Testis (tissue), 2 donors: ENCODE measurements around the gene GBX1.

ENCODE experiments used
- POLR2A ChIP-seq: fragments of 450-650 bp; IDR thresholded peaks from one replicate; pipeline ENCODE4 v1.6.1; 2017; ENCODE audit warnings: antibody characterized with exemption, mild to moderate bottlenecking, moderate library complexity
- TF ChIP-seq, protein P1 (sequence below), 3 experiments: fragments of 450-650 bp in 2 of 3; fragments of 200-600 bp in 1 of 3; sonication (generic) in 1 of 3; IDR thresholded peaks; one replicate each; pipeline ENCODE4 v1.5.1; 2016 to 2019; ENCODE audit warnings: antibody characterized with exemption in 3 of 3, mild to moderate bottlenecking in 2 of 3, moderate library complexity in 1 of 3

DNA sequence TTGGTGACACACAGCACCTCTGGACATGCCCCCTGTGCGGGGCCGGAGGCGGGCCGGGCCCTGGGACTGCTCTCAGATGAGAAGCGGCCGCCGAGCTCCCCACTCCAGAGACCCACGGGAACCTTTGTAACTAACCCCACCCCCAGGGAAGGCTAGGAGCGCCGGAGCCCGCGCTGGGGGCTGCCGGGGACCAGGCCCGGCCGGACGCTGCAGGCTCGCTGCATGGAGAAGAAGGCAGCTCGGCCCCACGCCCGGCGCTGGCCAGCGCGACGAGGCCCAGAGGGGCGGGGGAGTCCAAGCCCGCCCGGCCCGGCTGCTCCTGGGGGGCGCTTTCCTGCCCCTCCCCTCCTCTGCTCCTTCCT lies 44.7 kb downstream of the GBX1 start:
- TF ChIP-seq POLR2A = no peak
- TF ChIP-seq, protein P1, sequence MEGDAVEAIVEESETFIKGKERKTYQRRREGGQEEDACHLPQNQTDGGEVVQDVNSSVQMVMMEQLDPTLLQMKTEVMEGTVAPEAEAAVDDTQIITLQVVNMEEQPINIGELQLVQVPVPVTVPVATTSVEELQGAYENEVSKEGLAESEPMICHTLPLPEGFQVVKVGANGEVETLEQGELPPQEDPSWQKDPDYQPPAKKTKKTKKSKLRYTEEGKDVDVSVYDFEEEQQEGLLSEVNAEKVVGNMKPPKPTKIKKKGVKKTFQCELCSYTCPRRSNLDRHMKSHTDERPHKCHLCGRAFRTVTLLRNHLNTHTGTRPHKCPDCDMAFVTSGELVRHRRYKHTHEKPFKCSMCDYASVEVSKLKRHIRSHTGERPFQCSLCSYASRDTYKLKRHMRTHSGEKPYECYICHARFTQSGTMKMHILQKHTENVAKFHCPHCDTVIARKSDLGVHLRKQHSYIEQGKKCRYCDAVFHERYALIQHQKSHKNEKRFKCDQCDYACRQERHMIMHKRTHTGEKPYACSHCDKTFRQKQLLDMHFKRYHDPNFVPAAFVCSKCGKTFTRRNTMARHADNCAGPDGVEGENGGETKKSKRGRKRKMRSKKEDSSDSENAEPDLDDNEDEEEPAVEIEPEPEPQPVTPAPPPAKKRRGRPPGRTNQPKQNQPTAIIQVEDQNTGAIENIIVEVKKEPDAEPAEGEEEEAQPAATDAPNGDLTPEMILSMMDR (IDR thresholded peaks at IDR 0.05) = no peak
